Thymus (tissue), 11 donors: Measurements from ENCODE around the gene DNAAF3. TPM values are rescaled to one million over a fixed set of nuclear protein-coding genes. Genes with fewer than 3 reads are reported as not detected.

Source experiments
- DNase-seq, 9 donors: peaks; one replicate each; pipeline ENCODE4 v3.0.0-alpha.2; 2013; ENCODE audit warnings: low spot score in 9 of 9, low read depth in 6 of 9, missing footprints in 1 of 9
- H3K27ac ChIP-seq, 2 donors: one replicate each; pipeline ENCODE4 v1.5.1; 2013; ENCODE audit warnings: control low read depth in 1 of 2, low read depth in 1 of 2, low read length in 1 of 2, mild to moderate bottlenecking in 1 of 2, moderate library complexity in 1 of 2
- H3K27me3 ChIP-seq, 2 donors: one replicate each; pipeline ENCODE4 v1.5.1; 2013; ENCODE audit warnings: low read length in 1 of 2; ENCODE audit not compliant: control insufficient read depth in 2 of 2, insufficient read depth in 1 of 2
- H3K36me3 ChIP-seq, 2 donors: one replicate each; pipeline ENCODE4 v1.5.1; 2013; ENCODE audit warnings: low read length in 1 of 2, mild to moderate bottlenecking in 1 of 2, moderate library complexity in 1 of 2; ENCODE audit not compliant: control insufficient read depth in 2 of 2, insufficient read depth in 2 of 2
- H3K4me1 ChIP-seq, 2 donors: one replicate each; pipeline ENCODE4 v1.5.1; 2013; ENCODE audit warnings: low read length in 2 of 2; ENCODE audit not compliant: control insufficient read depth in 2 of 2, insufficient read depth in 2 of 2
- H3K4me3 ChIP-seq, 2 donors: one replicate each; pipeline ENCODE4 v1.5.1; 2013; ENCODE audit warnings: low read length in 2 of 2, control low read depth in 1 of 2, mild to moderate bottlenecking in 1 of 2
- H3K9me3 ChIP-seq, 2 donors: one replicate each; pipeline ENCODE4 v1.5.1; 2013; ENCODE audit warnings: low read length in 1 of 2, mild to moderate bottlenecking in 1 of 2; ENCODE audit not compliant: control insufficient read depth in 2 of 2, insufficient read depth in 1 of 2
- WGBS: extraction: QIAGEN DNeasy Blood & Tissue Kit; methylation state at CpG from one replicate; pipeline ENCODE4 v1.1.7; 2013; 5-methylcytosine and 5-hydroxymethylcytosine counted together
- polyA plus RNA-seq: library from polyadenylated mRNA; stranded (reverse); fragments of 200-250 nt; gene quantifications from one replicate; pipeline ENCODE4 v1.2.3, GENCODE V29; 2013
- total RNA-seq: library from RNA; stranded (reverse); fragments of 120-200 nt; gene quantifications from one replicate; pipeline ENCODE4 v1.2.4, GENCODE V29; 2013
- donor health status: healthy.

DNAAF3 gene
- total and polyA plus RNA-seq, 2 donors = 0.24 to 0.64 TPM

- no peak within 1 kb of the TSS for H3K27ac ChIP-seq
- no peak within 1 kb of the TSS for H3K4me3 ChIP-seq
- peaks cover 34 to 58% of the 10 kb centered on the region in 2 donors for H3K27me3 ChIP-seq
- no peaks in the 10 kb centered on the region for H3K36me3 ChIP-seq
- WGBS = 36% methylated on average over 18 of the region's 18 CpGs
- H3K4me1 ChIP-seq = peaks cover 0 to 3% of the 10 kb centered on the region in 2 donors
- DNase-seq = no peak
- peaks cover 3 to 7% of the 10 kb centered on the region in 2 donors for H3K9me3 ChIP-seq
Measured at GRCh38 chr19:55149078-55150003, 17.1 kb downstream of the DNAAF3 start, which contains the start of gene TNNT1. TSS of gene TNNT1 (minus strand) at chr19:55149206. CDS start at chr19:55147157, 2,049 bp downstream.

GRCh38 chr19:55147545-55148251 lies 18.7 kb downstream of the DNAAF3 start:
- Histone ChIP-seq H3K27ac (no peak overlapping the region), H3K36me3 (no peaks in the 10 kb centered on the region), H3K9me3 (peaks cover 3 to 7% of the 10 kb centered on the region in 2 donors), H3K27me3 (peaks cover 39 to 73% of the 10 kb centered on the region in 2 donors), H3K4me1 (no peaks in the 10 kb centered on the region), H3K4me3 (no peak overlapping the region)
- 66% methylated on average over 9 of the region's 9 CpGs for WGBS
- DNase-seq = no peak

DNA sequence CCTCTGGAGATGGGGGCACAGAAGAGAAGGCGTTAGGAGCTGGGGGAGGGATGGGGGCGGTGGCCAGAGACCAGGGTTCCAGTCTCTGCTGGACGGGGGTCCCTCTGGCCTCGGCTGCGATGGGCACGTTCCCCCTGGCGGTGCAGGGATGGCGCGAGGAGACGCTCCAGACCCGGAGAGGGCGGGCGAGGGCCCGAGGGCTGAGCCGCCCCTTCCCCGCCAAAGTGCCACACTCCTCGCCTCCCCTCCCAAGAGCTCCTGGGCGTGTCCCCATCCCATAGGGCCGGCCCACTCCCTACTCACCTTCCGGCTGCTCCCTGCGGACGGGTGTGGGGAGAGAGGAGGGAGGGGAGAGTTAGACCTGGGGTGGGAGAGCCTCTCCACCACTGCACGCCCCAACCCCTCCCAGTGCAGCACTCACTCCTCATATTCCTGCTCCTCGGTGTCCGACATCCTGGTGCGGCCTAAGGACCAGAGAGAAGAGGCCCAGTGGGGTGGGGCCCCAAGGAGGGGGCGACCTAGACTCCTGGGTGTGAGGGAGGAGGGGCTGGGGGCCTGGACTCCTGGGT lies 19.6 kb downstream of the DNAAF3 start:
- H3K27ac ChIP-seq = no peak overlapping the region
- no peaks in the 10 kb centered on the region for H3K36me3 ChIP-seq
- H3K4me1 ChIP-seq = no peaks in the 10 kb centered on the region
- peaks cover 1 to 4% of the 10 kb centered on the region in 2 donors for H3K9me3 ChIP-seq
- DNase-seq = no peak
- 6% methylated on average over 27 of the region's 27 CpGs for WGBS
- H3K27me3 ChIP-seq = peaks cover 41 to 81% of the 10 kb centered on the region in 2 donors
- H3K4me3 ChIP-seq = no peak overlapping the region

DNA sequence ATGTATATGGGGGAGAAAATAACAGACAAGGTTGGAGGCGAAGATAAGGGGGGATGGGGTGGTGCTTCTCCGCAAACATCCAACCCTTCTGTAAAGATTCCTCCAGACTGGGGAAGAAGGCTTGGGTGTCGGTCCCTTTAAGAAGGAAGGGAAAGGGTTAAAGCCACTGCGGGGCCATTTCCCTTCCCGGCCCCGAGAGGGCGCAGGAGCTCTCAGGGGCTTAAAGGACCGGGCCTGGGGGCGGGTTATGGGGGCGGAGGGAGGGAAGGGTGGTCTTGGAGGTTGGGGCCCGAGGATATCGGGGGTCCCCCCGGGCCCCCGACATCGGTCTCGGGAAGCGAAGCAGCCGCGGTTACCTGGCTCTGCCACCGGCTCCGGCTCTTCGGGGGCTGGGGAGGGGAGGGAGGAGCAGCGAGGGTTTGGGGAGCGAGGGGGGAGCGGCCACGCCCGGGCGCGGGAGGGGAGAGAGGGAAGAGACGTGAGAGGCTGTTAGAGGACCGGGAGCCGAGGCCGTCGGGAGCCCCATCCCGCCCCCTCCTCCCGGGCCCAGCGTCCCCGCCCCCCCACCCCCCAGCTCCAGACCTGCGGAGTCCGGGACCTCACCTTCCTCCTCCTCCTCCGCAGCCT lies 20.2 kb downstream of the DNAAF3 start:
- no peaks in the 10 kb centered on the region for H3K4me1 ChIP-seq
- no peak overlapping the region for H3K27ac ChIP-seq
- 2% methylated on average over 40 of the region's 41 CpGs for WGBS
- no peaks in the 10 kb centered on the region for H3K36me3 ChIP-seq
- H3K27me3 ChIP-seq = peaks cover 44 to 87% of the 10 kb centered on the region in 2 donors
- no peaks in the 10 kb centered on the region for H3K9me3 ChIP-seq
- no peak overlapping the region for H3K4me3 ChIP-seq
- peak in 1 of 9 donors; percentile 33 for DNase-seq

DNA sequence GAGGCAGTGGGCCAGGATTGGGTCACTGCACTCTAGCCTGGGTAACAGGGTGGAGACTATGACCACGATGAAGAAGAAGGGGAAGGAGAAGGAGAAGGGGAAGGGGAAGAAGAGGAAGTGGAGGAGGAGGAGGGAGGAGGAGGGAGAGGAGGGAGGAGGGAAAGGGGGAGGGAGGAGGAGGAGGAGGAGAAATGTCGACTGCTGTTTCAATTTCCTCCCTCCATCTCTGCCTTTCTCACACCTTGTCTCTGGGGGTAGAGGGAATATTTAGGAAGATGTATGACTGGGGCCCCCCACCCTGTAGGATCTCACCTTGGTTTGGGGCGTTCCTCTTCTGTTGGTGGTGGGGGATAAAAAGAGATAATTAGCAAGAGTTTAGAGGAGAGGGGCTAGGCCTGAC lies 21.2 kb downstream of the DNAAF3 start:
- Histone ChIP-seq H3K4me3 (no peak overlapping the region), H3K27ac (no peak overlapping the region), H3K36me3 (no peaks in the 10 kb centered on the region), H3K4me1 (no peaks in the 10 kb centered on the region), H3K27me3 (peaks cover 48 to 91% of the 10 kb centered on the region in 2 donors), H3K9me3 (no peaks in the 10 kb centered on the region)
- 10% methylated on average over 3 of the region's 3 CpGs for WGBS
- no peak for DNase-seq

DNA sequence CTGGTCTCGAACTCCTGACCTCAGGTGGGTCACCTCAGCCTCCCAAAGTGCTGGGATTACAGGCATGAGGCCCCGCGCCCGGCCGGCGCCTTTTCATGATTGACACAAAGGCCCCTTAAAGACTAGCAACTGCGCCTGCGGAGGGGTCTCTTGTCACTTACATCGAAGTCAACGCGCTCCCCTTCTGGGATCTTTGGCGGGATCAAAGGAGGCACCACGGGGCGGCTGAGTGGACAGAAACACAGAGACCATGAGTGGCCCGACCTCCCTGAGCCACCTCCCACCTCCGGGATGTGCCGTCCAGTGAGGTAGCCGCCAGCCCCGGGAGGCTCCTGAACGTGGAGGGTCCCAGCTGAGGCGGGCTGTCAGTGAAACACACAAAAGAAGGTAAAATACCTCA lies 24.7 kb downstream of the DNAAF3 start:
- DNase-seq = no peak
- H3K27me3 ChIP-seq = peaks cover 32 to 64% of the 10 kb centered on the region in 2 donors

GRCh38 chr19:55137915-55138314 lies 28.5 kb downstream of the DNAAF3 start:
- Histone ChIP-seq H3K4me1 (no peaks in the 10 kb centered on the region), H3K9me3 (no peaks in the 10 kb centered on the region), H3K4me3 (no peak overlapping the region), H3K27ac (no peak overlapping the region), H3K36me3 (no peaks in the 10 kb centered on the region), H3K27me3 (peaks cover 9 to 40% of the 10 kb centered on the region in 2 donors)
- WGBS = 73% methylated on average over 9 of the region's 9 CpGs
- DNase-seq = no peak

More for the DNA sequence above, 24.7 kb downstream of the DNAAF3 start:
- no peaks in the 10 kb centered on the region for H3K36me3 ChIP-seq
- no peak overlapping the region for H3K4me3 ChIP-seq
- no peak overlapping the region for H3K27ac ChIP-seq
- no peaks in the 10 kb centered on the region for H3K9me3 ChIP-seq
- WGBS = 36% methylated on average over 21 of the region's 21 CpGs
- no peaks in the 10 kb centered on the region for H3K4me1 ChIP-seq

DNA sequence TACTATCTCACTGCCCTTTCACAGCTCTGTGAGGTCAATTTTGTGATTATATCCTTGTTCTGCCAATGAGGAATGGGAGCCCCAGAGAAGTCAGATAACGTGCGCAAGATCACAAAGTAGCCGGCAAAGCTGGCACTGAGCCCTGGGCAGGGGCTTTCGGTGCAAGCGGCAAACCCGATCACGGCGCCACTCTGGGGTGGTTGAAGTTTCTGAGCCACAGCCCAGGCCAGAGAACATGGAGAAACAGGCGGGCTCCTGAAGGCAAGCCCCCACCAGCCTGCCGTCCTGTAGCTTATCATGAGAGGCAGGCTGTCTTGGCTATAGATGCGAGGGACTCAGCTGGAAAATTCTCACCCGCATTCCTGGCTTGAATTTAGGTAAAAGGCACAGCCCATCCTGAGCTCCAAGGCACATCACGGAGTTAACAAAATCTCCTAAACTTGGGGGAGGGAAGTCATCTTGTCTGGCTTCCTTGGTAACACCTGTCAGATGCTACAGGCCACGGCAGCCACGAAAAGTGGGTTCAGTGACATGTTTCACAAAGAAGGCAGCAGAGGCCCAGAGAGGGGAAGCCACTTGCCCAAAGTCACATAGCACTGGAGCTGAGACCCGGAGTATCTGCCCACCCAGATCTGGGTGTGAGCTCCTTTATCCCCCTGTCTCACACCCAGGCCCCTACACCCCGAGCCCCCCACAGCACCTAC lies 29.9 kb downstream of the DNAAF3 start:
- DNase-seq = no peak
- WGBS = 90% methylated on average over 17 of the region's 17 CpGs
- H3K27ac ChIP-seq = no peak overlapping the region
- peaks cover 5 to 35% of the 10 kb centered on the region in 2 donors for H3K27me3 ChIP-seq
- no peaks in the 10 kb centered on the region for H3K4me1 ChIP-seq
- no peaks in the 10 kb centered on the region for H3K36me3 ChIP-seq
- no peaks in the 10 kb centered on the region for H3K9me3 ChIP-seq
- H3K4me3 ChIP-seq = no peak overlapping the region
